Mucosa of descending colon (tissue), 3 donors: ENCODE measurements around the gene ACSS1. TPM values are rescaled to one million over a fixed set of nuclear protein-coding genes. Genes with fewer than 3 reads are reported as not detected.

Source experiments
- ATAC-seq: fragments of 200-7000 bp; cut with Tn5 transposase; one replicate; pipeline ENCODE4 v1.9.1; 2020; ENCODE audit warnings: mild to moderate bottlenecking, moderate library complexity
- DNase-seq, 3 donors: peaks; one replicate each; pipeline ENCODE4 v3.0.0-alpha.2; 2020
- H3K36me3 ChIP-seq: fragments of 200-600 bp; one replicate; pipeline ENCODE4 v1.8.0; 2021; ENCODE audit warnings: low read depth, mild to moderate bottlenecking
- H3K4me1 ChIP-seq: fragments of 200-600 bp; one replicate; pipeline ENCODE4 v1.8.0; 2021; ENCODE audit warnings: low read depth, mild to moderate bottlenecking
- H3K4me3 ChIP-seq: fragments of 200-600 bp; one replicate; pipeline ENCODE4 v1.8.0; 2021; ENCODE audit warnings: mild to moderate bottlenecking
- H3K9me3 ChIP-seq: fragments of 200-600 bp; one replicate; pipeline ENCODE4 v1.8.0; 2021; ENCODE audit warnings: mild to moderate bottlenecking
- CTCF ChIP-seq: fragments of 200-600 bp; IDR thresholded peaks from one replicate; pipeline ENCODE4 v1.8.0; 2022; ENCODE audit warnings: antibody characterized with exemption, mild to moderate bottlenecking
- intact Hi-C, 2 donors: fragments of 100-400 bp; cut with DNase I in 1 of 2; cut with micrococcal nuclease in 1 of 2; formaldehyde crosslinking; loops; one replicate each; pipeline versions ENCODE4 v1.11.0 to v1.11.1; 2022; cut with DNase I, micrococcal nuclease
- total RNA-seq, 3 donors: library from RNA; stranded (reverse); fragmentation: NEBNext Ultra II Directional in 2 of 3; extraction: Animal tissue kit (Norgen Biotek cat#: 25700) in 2 of 3; gene quantifications; one replicate each; pipeline versions ENCODE4 v1.2.1 to v1.2.4, GENCODE V29; 2021 to 2023
- donor health status: DM: no; HTN: no; CAD: no; lungs with moderate emphysema.
- donor health status: DM: no; HTN: no; CAD: no.
- donor health status: DM: no; HTN: yes; CAD: no.

The ACSS1 gene
- total RNA-seq, 3 donors from 2014 or later: 29.8 to 37.9 (median 36.9) TPM

GRCh38 chr20:24970754-24971153, 87.2 kb downstream of the ACSS1 start:
- Histone ChIP-seq H3K4me3 (no peak overlapping the region), H3K4me1 (no peaks in the 10 kb centered on the region), H3K9me3 (peaks cover under 1% of the 10 kb centered on the region), H3K36me3 (no peaks in the 10 kb centered on the region)
- intact Hi-C loops: no loop called here
- DNase-seq: peak in 1 of 3 donors; percentile 16
- ATAC-seq: no peak
- no peak for TF ChIP-seq CTCF

- no peak for TF ChIP-seq CTCF
- no peak overlapping the region for H3K4me3 ChIP-seq
- H3K36me3 ChIP-seq: no peaks in the 10 kb centered on the region
- no peaks in the 10 kb centered on the region for H3K4me1 ChIP-seq
- DNase-seq: no peak
- intact Hi-C loops: no loop called here
- H3K9me3 ChIP-seq: no peaks in the 10 kb centered on the region
- no peak for ATAC-seq
Observed at GRCh38 chr20:24970030-24970553, 87.8 kb downstream of the ACSS1 start.

- DNase-seq (peak in 1 of 3 donors; percentile 9), ATAC-seq (peak; percentile 49)
- Histone ChIP-seq H3K4me3 (no peak overlapping the region), H3K36me3 (no peaks in the 10 kb centered on the region), H3K4me1 (no peaks in the 10 kb centered on the region), H3K9me3 (no peaks in the 10 kb centered on the region)
- intact Hi-C loops: no loop called here
- no peak for TF ChIP-seq CTCF
Observed at GRCh38 chr20:24969186-24970029, 88.5 kb downstream of the ACSS1 start.

- no peaks in the 10 kb centered on the region for H3K9me3 ChIP-seq
- intact Hi-C loops: no loop called here
- ATAC-seq (peak; percentile 73), DNase-seq (peak in 1 of 3 donors; percentile 30)
- TF ChIP-seq CTCF: no peak
- no peak overlapping the region for H3K4me3 ChIP-seq
- no peaks in the 10 kb centered on the region for H3K4me1 ChIP-seq
- no peaks in the 10 kb centered on the region for H3K36me3 ChIP-seq
Observed at GRCh38 chr20:24968278-24968800, 89.6 kb downstream of the ACSS1 start.

GRCh38 chr20:24966317-24967012, 91.5 kb downstream of the ACSS1 start:
- intact Hi-C loops: no loop called here
- ATAC-seq (no peak), DNase-seq (peak in 1 of 3 donors; percentile 5)
- Histone ChIP-seq H3K4me1 (no peaks in the 10 kb centered on the region), H3K4me3 (no peak overlapping the region), H3K9me3 (no peaks in the 10 kb centered on the region), H3K36me3 (no peaks in the 10 kb centered on the region)
- no peak for TF ChIP-seq CTCF
